GM21515 (cell line): ENCODE results near the gene MED1.

Experiments used
- ATAC-seq: cut with Tn5 transposase; IDR thresholded peaks from one replicate; pipeline ENCODE4 v1.9.1; 2021; ENCODE audit not compliant: unreplicated experiment

Gene MED1

DNA sequence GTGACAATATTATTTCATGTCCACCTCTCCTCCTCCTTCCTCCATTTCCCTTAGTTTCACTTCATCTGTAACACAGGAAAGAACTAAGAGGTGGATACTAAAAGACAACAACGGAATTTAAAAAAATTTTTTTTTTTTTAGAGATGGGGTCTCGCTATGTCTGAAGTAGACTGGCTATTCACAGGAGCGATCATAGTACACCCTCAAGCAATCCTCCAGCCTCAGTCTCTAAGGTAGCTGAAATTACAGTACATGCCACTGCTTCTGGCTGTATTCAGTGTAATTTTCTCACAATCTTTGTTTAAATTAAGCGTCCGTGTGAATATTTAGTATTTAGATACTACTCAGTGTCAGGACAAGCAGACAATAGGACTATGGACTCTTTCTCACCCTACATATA is 85.2 kb downstream of the MED1 start:
- no peak for ATAC-seq

DNA sequence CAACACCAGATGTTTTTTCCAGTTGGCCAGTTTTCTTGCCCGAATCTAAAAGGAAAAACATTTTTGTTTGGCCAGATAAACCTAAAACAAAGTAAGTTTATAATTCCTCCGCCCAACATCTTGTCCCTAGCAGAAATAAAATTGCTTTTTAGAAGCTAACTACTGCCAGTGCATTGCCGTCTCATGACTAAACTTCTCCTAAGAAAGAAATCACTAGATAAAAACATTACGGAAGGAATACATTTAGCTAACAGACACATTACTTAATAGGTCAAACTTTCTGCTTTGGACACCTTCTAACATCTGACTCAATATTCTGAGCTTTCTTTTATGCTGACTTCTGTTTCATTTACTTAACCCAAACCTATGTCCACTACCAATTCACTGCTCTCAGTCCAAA is 85.8 kb downstream of the MED1 start:
- no peak for ATAC-seq

DNA sequence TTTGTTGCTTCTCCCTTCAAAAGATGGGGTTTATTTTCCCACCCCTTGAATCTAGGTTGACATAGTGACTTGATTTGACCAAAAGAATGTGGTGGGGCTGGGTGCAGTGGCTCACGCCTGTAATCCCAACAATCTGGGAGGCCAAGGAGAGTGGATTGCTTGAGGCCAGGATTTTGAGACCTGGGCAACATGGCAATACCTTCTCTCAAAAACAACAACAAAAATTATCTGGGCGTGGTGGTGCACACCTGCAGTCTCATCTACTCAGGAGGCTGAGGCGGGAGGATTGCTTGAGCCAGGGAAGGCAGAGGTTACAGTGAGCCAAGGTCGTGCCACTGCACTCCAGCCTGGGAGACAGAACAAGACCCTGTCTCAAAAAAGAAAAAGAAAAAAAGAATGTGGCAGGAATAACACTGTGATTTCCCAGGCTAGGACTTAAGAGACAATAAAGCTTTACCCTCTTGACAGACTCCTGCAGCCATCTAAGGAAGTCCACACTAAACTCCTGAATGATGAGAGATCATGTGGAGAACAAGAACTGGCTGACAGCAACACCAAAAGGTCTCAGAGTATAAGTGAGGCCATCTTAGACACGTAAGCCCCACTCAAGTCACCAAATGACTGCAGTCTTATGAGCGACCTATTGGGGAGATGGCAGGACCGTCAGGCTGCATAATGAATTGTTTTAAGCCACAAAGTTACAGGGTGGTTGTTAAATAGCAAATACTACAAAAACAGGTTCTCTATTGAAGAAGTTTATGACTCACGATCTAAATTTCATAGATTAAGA is 86.6 kb downstream of the MED1 start:
- no peak for ATAC-seq

DNA sequence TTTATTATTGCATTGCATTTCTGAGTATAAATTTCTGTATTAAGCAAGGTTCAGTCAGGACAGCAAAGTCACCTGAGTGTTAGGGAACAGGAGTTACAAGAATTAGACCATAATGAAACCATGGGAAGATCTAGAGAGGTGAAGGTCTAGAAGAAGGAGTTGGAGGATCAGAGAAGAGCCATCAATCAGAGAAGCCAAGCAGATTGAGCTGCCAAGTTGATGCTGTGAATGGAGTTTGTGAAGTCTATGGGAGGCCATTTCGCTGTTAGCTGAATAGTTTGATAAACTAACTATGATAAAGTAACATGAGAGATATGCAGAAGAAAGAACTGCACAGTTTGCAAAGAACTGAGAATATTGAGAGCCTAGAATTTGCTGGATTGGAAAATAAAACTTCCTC is 90.0 kb downstream of the MED1 start:
- no peak for ATAC-seq

DNA sequence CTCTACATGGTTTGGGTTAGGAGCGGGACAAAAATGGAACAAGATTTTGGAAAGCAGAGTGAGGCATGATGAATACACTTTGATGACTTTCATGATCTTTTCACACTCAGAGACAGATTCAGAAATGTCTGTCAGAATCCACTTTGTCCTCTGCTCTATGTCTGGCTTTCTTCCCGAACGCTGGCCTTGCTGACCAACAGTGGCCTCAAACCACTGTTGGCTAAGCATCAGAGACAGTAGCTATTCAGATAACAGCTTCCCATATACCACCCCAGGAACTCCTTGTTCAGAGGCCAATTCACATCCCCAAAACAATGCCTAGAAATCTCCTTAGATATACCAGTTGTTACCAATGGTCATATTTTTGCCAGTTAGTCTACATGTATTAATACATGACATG is 90.5 kb downstream of the MED1 start:
- ATAC-seq: no peak

DNA sequence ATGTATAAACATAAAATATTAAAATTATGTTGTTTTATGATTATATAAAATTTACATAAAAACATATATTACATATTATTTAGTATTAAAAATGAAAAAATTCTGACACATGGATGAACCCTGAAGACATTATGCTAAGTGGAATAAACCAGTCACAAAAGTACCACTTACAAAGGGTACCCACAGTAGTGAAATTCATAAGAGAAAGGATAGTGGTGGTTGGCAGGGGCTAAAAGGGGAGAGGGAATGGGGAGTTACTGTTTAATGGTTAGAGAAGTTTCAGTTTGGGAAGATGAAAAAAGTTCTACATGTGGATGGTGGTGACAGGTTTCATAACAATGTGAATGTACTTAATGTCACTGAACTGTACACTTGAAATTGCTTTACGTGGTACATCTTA is 91.1 kb downstream of the MED1 start:
- no peak for ATAC-seq

DNA sequence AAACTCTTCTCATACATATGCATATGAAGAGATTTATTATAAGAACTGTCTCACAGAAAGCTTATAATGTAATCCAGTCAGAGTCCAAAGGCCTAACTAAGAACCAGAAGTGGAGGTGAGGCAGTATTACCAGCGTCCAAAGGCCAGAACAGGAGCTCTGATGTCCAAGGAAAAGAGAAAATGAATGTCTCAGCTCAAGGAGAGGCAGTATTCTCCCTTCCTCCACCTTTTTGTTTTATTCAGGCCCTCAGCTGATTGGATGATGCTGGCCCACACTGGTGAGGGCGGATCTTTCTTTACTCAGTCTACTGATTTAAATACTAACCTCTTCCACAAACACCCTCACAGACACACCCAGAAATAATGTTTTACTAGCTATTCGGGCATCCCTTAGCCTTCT is 93.1 kb downstream of the MED1 start:
- ATAC-seq: no peak

DNA sequence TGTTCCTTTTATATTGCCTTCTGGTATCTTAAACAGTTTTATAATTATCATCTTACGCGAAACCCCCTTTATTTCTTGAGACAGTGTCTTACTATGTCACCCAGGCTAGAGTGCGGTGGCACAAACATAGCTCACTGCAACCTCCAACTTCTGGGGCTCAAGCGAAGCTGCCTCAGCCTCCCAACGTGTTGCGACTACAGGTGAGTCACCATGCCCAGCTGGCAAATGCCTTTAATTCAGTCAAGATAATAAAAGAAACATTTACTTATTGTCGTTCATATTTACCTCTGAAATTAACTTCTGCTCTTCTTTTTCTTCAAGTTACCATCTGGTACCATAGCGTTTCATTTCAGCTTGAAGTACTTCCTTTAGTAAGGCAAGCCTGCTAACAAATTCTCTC is 93.6 kb downstream of the MED1 start:
- ATAC-seq: no peak
